HepG2 (cell line): ENCODE data around the gene GRAP. TPM values are rescaled to one million over a fixed set of nuclear protein-coding genes. Genes with fewer than 3 reads are reported as not detected.

ENCODE experiments used
- AGO2 ChIP-seq: fragments of 200-400 bp; formaldehyde crosslinking; optimal IDR thresholded peaks from 2 replicates; pipeline ENCODE3; 2017; ENCODE audit warnings: mild to moderate bottlenecking, low read depth, low read length, moderate library complexity
- ATF4 ChIP-seq, 2 experiments: fragments of 450-650 bp in 1 of 2; sonication (generic) in 1 of 2; formaldehyde crosslinking; IDR thresholded peaks; 2 replicates each; pipeline versions ENCODE4 v1.5.0 to v1.8.0; 2020 to 2022; ENCODE audit warnings: mild to moderate bottlenecking in 1 of 2, missing genetic modification reagents in 1 of 2
- CENPX ChIP-seq: sonication (generic); formaldehyde crosslinking; IDR thresholded peaks from 2 replicates; pipeline ENCODE4 v1.9.0; 2021; ENCODE audit warnings: mild to moderate bottlenecking, missing genetic modification reagents, moderate library complexity
- CHD2 ChIP-seq: IDR thresholded peaks from 2 replicates; pipeline ENCODE4 v1.6.1; 2011; ENCODE audit warnings: low read depth, low read length, improper control_type of control experiment
- DR1 ChIP-seq: sonication (generic); formaldehyde crosslinking; IDR thresholded peaks from 2 replicates; pipeline ENCODE4 v1.8.0; 2021; ENCODE audit warnings: mild to moderate bottlenecking, missing genetic modification reagents, inconsistent platforms
- FUBP1 ChIP-seq: sonication (generic); formaldehyde crosslinking; IDR thresholded peaks from 2 replicates; pipeline ENCODE4 v1.5.1; 2020; ENCODE audit warnings: missing genetic modification reagents, mild to moderate bottlenecking, borderline replicate concordance
- HOXA5 ChIP-seq: sonication (generic); formaldehyde crosslinking; IDR thresholded peaks from 2 replicates; pipeline ENCODE4 v1.4.0; 2020; ENCODE audit warnings: missing genetic modification reagents
- KDM1A ChIP-seq: IDR thresholded peaks from 2 replicates; pipeline ENCODE4 v1.6.1; 2016; ENCODE audit warnings: missing compliant biosample characterization
- KMT2A ChIP-seq: sonication (generic); formaldehyde crosslinking; IDR thresholded peaks from 2 replicates; pipeline ENCODE4 v1.4.0; 2020; ENCODE audit warnings: missing genetic modification reagents
- LRRFIP1 ChIP-seq: sonication (generic); formaldehyde crosslinking; conservative IDR thresholded peaks from 2 replicates; pipeline ENCODE4 v1.4.0; 2020; ENCODE audit warnings: missing genetic modification reagents
- MAFF ChIP-seq: IDR thresholded peaks from 2 replicates; pipeline ENCODE4 v1.6.1; 2011; ENCODE audit warnings: low read depth, low read length, improper control_type of control experiment
- PLRG1 ChIP-seq: fragments of 450-650 bp; conservative IDR thresholded peaks from 2 replicates; pipeline ENCODE4 v1.6.1; 2016
- PLSCR1 ChIP-seq: sonication (generic); formaldehyde crosslinking; IDR thresholded peaks from 2 replicates; pipeline ENCODE4 v1.5.0; 2020; ENCODE audit warnings: missing genetic modification reagents, mild to moderate bottlenecking, borderline replicate concordance
- RAD51 ChIP-seq: fragments of 450-650 bp; IDR thresholded peaks from 2 replicates; pipeline ENCODE4 v1.6.1; 2016; ENCODE audit warnings: borderline replicate concordance
- SKIL ChIP-seq: sonication (generic); formaldehyde crosslinking; IDR thresholded peaks from 2 replicates; pipeline ENCODE4 v1.8.0; 2022; ENCODE audit warnings: missing genetic modification reagents, mild to moderate bottlenecking, moderate library complexity, borderline replicate concordance
- TBX2 ChIP-seq: sonication (generic); formaldehyde crosslinking; IDR thresholded peaks from 2 replicates; pipeline ENCODE4 v1.5.0; 2020; ENCODE audit warnings: missing genetic modification reagents, mild to moderate bottlenecking, borderline replicate concordance
- ZNF30 ChIP-seq: sonication (generic); formaldehyde crosslinking; IDR thresholded peaks from 2 replicates; pipeline ENCODE4 v1.5.0; 2020; ENCODE audit warnings: mild to moderate bottlenecking, missing genetic modification reagents
- ZNF543 ChIP-seq: sonication (generic); formaldehyde crosslinking; IDR thresholded peaks from 2 replicates; pipeline ENCODE4 v1.4.0; 2020; ENCODE audit warnings: mild to moderate bottlenecking, missing genetic modification reagents
- ZNF570 ChIP-seq: sonication (generic); formaldehyde crosslinking; IDR thresholded peaks from 2 replicates; pipeline ENCODE4 v1.4.0; 2020; ENCODE audit warnings: mild to moderate bottlenecking, missing genetic modification reagents, borderline replicate concordance
- ZNF597 ChIP-seq: sonication (generic); formaldehyde crosslinking; IDR thresholded peaks from 2 replicates; pipeline ENCODE4 v1.5.0; 2020; ENCODE audit warnings: missing genetic modification reagents
- ZNF773 ChIP-seq: sonication (generic); formaldehyde crosslinking; IDR thresholded peaks from 2 replicates; pipeline ENCODE4 v1.4.0; 2020; ENCODE audit warnings: missing genetic modification reagents, borderline replicate concordance
- polyA plus RNA-seq, 8 experiments: library from polyadenylated mRNA; depleted of rRNA in 3 of 8; stranded (reverse) in 7 of 8; unstranded in 1 of 8; fragments of >200 nt; fragmentation: Illumina TruSeq in 4 of 8; extraction: Trizol in 4 of 8; gene quantifications; 2 replicates each; pipeline versions ENCODE4 v1.2.1 to v1.2.3, GENCODE V29; 2011 to 2016; ENCODE audit warnings: low read depth in 4 of 8, missing spikeins in 1 of 8, mixed read lengths in 1 of 8; ENCODE audit not compliant: insufficient read depth in 1 of 8
- total RNA-seq, 5 experiments: library from RNA; depleted of rRNA; stranded (reverse); fragments of >200 nt; fragmentation: Illumina TruSeq; extraction: Trizol; gene quantifications; 2 replicates each; pipeline ENCODE4 v1.2.3, GENCODE V29; 2016; ENCODE audit warnings: low read depth in 1 of 5

GRAP gene
- total and polyA plus RNA-seq, 2 of the 13 experiments (the other 11 are each of a cell fraction or from before 2014, with no cell fraction given), result 0.77 to 1.7 TPM

- TF ChIP-seq ATF4 (CRISPR knock-in tag; IDR thresholded peaks at IDR 0.05), result no peak
- no peak for TF ChIP-seq PLRG1
- peak; percentile 85 for TF ChIP-seq KMT2A (CRISPR knock-in tag)
- TF ChIP-seq ZNF30, result no peak
- TF ChIP-seq RAD51, result peak; percentile 82
- no peak; the same call in 1 of the 2 replicates for TF ChIP-seq MAFF
- TF ChIP-seq DR1 (CRISPR knock-in tag), result peak; percentile 65
- no peak for TF ChIP-seq PLSCR1 (CRISPR knock-in tag)
- peak; percentile 95; the same call in 1 of the 2 replicates for TF ChIP-seq FUBP1 (CRISPR knock-in tag)
- TF ChIP-seq ZNF773 (CRISPR knock-in tag), result 0 out of 2 replicates have a peak, but pooled peaks have one; percentile 45
- no peak for TF ChIP-seq ZNF570 (CRISPR knock-in tag)
- peak; percentile 85; the same call in 1 of the 2 replicates for TF ChIP-seq HOXA5
- TF ChIP-seq LRRFIP1, result no peak
- peak; percentile 98 for TF ChIP-seq SKIL (CRISPR knock-in tag)
- TF ChIP-seq KDM1A (CRISPR knock-in tag), result peak; percentile 95
- no peak for TF ChIP-seq CENPX (CRISPR knock-in tag)
- TF ChIP-seq ZNF597, result no peak
- TF ChIP-seq ZNF543 (CRISPR knock-in tag), result no peak
- TF ChIP-seq CHD2, result no peak; the same call in 1 of the 2 replicates
- TF ChIP-seq TBX2 (CRISPR knock-in tag), result peak; percentile 100
- TF ChIP-seq AGO2, result peak; percentile 47
Measured at GRCh38 chr17:18988546-18989173, 58.1 kb downstream of the GRAP start (continued).
